HFFc6 (cell line): ENCODE measurements around the gene XAGE3. TPM values are rescaled to one million over a fixed set of nuclear protein-coding genes. Genes with fewer than 3 reads are reported as not detected.
"Not testable (repeated sequence)": the region's sequence is repeated elsewhere in the genome, so short reads cannot be mapped to it uniquely, and the experiment has no call there.

Source experiments
- DNase-seq: peaks from one replicate; pipeline ENCODE4 v3.0.0-alpha.2; 2018
- H3K27ac Mint-ChIP-seq: 2 replicates; pipeline ENCODE4 v1.8.0; 2020; ENCODE audit warnings: mild to moderate bottlenecking, mixed read lengths
- H3K27me3 Mint-ChIP-seq: 2 replicates; pipeline ENCODE4 v1.8.0; 2021; ENCODE audit warnings: mild to moderate bottlenecking, moderate library complexity, mixed read lengths; ENCODE audit not compliant: insufficient read depth
- H3K36me3 Mint-ChIP-seq: 2 replicates; pipeline ENCODE4 v1.8.0; 2021; ENCODE audit warnings: low read depth, mixed read lengths
- H3K4me1 Mint-ChIP-seq: 2 replicates; pipeline ENCODE4 v1.8.0; 2020; ENCODE audit warnings: low read depth, mixed read lengths
- H3K4me3 Mint-ChIP-seq: 2 replicates; pipeline ENCODE4 v1.8.0; 2020; ENCODE audit warnings: mild to moderate bottlenecking, moderate library complexity, mixed read lengths
- H3K9me3 Mint-ChIP-seq: 2 replicates; pipeline ENCODE4 v1.8.0; 2020; ENCODE audit warnings: mild to moderate bottlenecking, mixed read lengths
- long read RNA-seq: library from polyadenylated mRNA; unstranded; transcript quantifications from one replicate; pipeline ENCODE4 v2.0.0, GENCODE V29; 2019
- total RNA-seq, 6 experiments: library from RNA; stranded (reverse); fragmentation: NEBNext Ultra II Directional; extraction: Animal tissue kit (Norgen Biotek cat#: 25700); gene quantifications; 2 replicates in 1 of 6; 3 replicates in 5 of 6; pipeline ENCODE4 v1.2.3, GENCODE V29; 2021
- TF ChIP-seq, protein P1 (sequence below): fragments of 200-600 bp; sonication (generic); IDR thresholded peaks from 2 replicates; pipeline ENCODE4 v1.5.0; 2021; ENCODE audit warnings: antibody characterized with exemption, mild to moderate bottlenecking

The XAGE3 gene, protein sequence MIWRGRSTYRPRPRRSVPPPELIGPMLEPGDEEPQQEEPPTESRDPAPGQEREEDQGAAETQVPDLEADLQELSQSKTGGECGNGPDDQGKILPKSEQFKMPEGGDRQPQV
- not detected for total RNA-seq
- long read RNA-seq = 0 reads

- TF ChIP-seq, protein P1, sequence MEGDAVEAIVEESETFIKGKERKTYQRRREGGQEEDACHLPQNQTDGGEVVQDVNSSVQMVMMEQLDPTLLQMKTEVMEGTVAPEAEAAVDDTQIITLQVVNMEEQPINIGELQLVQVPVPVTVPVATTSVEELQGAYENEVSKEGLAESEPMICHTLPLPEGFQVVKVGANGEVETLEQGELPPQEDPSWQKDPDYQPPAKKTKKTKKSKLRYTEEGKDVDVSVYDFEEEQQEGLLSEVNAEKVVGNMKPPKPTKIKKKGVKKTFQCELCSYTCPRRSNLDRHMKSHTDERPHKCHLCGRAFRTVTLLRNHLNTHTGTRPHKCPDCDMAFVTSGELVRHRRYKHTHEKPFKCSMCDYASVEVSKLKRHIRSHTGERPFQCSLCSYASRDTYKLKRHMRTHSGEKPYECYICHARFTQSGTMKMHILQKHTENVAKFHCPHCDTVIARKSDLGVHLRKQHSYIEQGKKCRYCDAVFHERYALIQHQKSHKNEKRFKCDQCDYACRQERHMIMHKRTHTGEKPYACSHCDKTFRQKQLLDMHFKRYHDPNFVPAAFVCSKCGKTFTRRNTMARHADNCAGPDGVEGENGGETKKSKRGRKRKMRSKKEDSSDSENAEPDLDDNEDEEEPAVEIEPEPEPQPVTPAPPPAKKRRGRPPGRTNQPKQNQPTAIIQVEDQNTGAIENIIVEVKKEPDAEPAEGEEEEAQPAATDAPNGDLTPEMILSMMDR = no peak
- Mint-ChIP-seq H3K27ac (no peak within 1 kb of the TSS), H3K4me3 (no peak within 1 kb of the TSS), H3K4me1 (no peaks in the 10 kb centered on the region), H3K36me3 (no peaks in the 10 kb centered on the region), H3K9me3 (no peaks in the 10 kb centered on the region), H3K27me3 (no peaks in the 10 kb centered on the region; the same call in none of the 2 replicates)
- DNase-seq = no peak
Observed at GRCh38 chrX:52867610-52868348, at the start of gene XAGE3. Gene XAGE3 (minus strand): TSS chrX:52868083. CDS start chrX:52867133, 950 bp downstream.

GRCh38 chrX:52914704-52915103, 46.8 kb upstream of the XAGE3 start:
- H3K36me3 Mint-ChIP-seq, H3K9me3 Mint-ChIP-seq, DNase-seq, H3K4me3 Mint-ChIP-seq, H3K27me3 Mint-ChIP-seq, H3K4me1 Mint-ChIP-seq, H3K27ac Mint-ChIP-seq: not testable (repeated sequence)

GRCh38 chrX:52913681-52914080, 45.8 kb upstream of the XAGE3 start:
- H3K9me3 Mint-ChIP-seq, DNase-seq, H3K36me3 Mint-ChIP-seq, H3K27me3 Mint-ChIP-seq, H3K4me3 Mint-ChIP-seq, H3K4me1 Mint-ChIP-seq, H3K27ac Mint-ChIP-seq: not testable (repeated sequence)

DNA sequence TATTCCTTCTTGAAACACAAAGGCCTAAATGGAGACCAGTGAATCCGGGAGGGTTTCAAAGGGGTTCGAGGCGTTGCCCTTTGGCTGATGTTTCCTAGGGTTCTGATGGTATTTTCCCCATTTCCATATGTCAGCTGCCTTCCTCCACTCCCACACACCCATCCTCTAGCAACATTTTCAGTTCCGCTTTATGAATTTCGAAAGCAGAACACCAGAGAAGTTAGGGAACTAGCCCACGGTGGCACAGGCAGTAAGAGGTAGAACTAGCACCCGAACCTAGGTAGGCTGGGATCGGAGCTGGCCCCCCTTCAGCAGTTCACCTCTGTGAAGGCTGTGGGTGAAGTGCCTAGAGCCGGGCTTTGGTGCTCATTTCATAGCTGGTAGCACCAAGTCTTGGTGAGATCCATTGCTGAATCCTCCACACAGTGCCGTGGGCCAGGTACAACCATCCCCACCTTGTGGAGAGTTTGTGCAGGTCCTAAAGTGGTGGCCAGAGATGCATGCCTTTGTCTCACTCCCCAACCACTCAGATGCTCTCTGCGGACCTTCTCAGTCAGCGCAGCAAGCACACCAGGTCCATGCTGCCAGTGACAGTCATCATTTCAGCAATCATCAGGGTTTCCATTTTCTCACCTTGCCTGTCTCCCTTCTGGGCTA, 41.6 kb upstream of the XAGE3 start:
- not testable (repeated sequence) for H3K4me3 Mint-ChIP-seq, H3K27me3 Mint-ChIP-seq, H3K4me1 Mint-ChIP-seq, H3K9me3 Mint-ChIP-seq, H3K27ac Mint-ChIP-seq, H3K36me3 Mint-ChIP-seq, DNase-seq

DNA sequence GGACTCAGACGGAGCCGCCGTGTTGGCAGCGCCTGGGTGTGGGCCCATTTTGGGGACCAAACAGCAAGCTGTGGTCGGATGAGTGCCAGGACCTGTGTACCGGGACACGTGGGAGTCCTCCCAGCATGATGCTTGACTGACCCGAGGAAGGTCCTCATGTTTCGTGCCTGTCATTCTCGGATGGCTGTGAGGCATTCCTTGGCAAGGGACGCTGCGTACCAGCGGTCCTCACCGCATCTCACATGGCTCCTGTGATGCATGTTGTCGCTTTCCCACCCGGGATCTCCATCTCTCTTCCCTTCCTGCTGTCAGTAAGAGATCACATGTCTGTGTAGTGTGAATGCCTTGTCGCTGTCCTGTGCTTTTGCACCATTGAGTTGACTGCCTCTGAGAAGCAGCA, 40.0 kb upstream of the XAGE3 start:
- not testable (repeated sequence) for H3K27me3 Mint-ChIP-seq, H3K27ac Mint-ChIP-seq, H3K36me3 Mint-ChIP-seq, DNase-seq, H3K9me3 Mint-ChIP-seq, H3K4me3 Mint-ChIP-seq, H3K4me1 Mint-ChIP-seq

- H3K36me3 Mint-ChIP-seq, H3K4me1 Mint-ChIP-seq, DNase-seq, H3K4me3 Mint-ChIP-seq, H3K27me3 Mint-ChIP-seq, H3K9me3 Mint-ChIP-seq, H3K27ac Mint-ChIP-seq: not testable (repeated sequence)
Observed at GRCh38 chrX:52907137-52907536, 39.3 kb upstream of the XAGE3 start.

- H3K36me3 Mint-ChIP-seq, H3K4me1 Mint-ChIP-seq, DNase-seq, H3K4me3 Mint-ChIP-seq, H3K27me3 Mint-ChIP-seq, H3K27ac Mint-ChIP-seq, H3K9me3 Mint-ChIP-seq: not testable (repeated sequence)
Observed at GRCh38 chrX:52906072-52906471, 38.2 kb upstream of the XAGE3 start.

- not testable (repeated sequence) for H3K27me3 Mint-ChIP-seq, DNase-seq, H3K27ac Mint-ChIP-seq, H3K36me3 Mint-ChIP-seq, H3K4me3 Mint-ChIP-seq, H3K4me1 Mint-ChIP-seq, H3K9me3 Mint-ChIP-seq
Observed at GRCh38 chrX:52905531-52905930, 37.6 kb upstream of the XAGE3 start.

DNA sequence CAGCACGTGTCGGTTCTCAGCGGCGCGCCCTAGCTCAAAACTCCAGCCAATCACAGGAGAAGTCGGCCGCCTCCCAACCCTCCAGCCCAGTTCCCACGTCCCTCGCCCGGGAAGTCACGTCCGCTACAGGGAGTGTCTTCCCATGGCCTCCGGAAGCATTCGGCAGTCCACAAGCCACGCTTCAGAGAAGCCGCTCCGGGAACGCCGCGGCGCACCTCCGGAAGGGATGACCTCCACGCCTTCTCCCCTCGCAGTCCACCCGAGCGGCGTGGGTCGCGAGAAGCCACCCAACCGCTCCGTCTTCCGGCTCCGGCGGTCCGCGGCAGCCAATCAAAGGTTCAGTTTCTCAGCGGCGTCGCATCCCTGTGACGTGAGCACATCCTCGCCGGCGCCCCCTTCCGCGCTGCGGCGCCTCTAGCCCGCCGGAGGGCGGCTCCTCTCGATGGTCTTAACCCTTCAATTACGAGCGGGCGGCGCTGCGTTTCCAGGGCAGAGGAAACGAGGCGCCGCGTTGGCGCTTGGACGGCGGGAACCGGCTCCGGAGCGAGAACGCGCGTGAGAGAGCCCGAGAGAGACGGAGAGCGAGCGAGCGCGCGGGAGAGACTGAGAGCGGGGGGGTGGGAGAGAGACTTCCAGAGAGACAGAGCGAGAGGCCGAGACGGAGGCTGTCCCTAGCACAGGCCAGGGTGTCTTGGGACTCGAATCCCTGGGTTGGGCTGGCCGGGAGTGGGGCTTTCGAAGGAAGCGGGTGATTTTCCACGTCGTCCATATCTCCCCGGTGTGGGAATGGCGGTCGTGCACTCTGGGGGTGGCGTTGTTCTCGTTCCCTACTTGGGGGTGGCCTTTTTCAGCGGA, 29.2 kb upstream of the XAGE3 start, which contains the start of gene FAM156B:
Gene FAM156B, plus strand, starts transcription at position 476 of the 855 bp plus-strand sequence. CDS start 9,896 bp downstream, outside the sequence.
- not testable (repeated sequence) for DNase-seq, H3K36me3 Mint-ChIP-seq, H3K4me3 Mint-ChIP-seq, H3K4me1 Mint-ChIP-seq, H3K27me3 Mint-ChIP-seq, H3K9me3 Mint-ChIP-seq, H3K27ac Mint-ChIP-seq

- not testable (repeated sequence) for H3K4me3 Mint-ChIP-seq, H3K27ac Mint-ChIP-seq
Observed at GRCh38 chrX:52896438-52896837, 28.6 kb upstream of the XAGE3 start.

GRCh38 chrX:52888090-52888489, 20.2 kb upstream of the XAGE3 start:
- H3K36me3 Mint-ChIP-seq, H3K4me3 Mint-ChIP-seq, H3K9me3 Mint-ChIP-seq, DNase-seq, H3K27me3 Mint-ChIP-seq, H3K27ac Mint-ChIP-seq, H3K4me1 Mint-ChIP-seq: not testable (repeated sequence)

More at GRCh38 chrX:52896438-52896837, 28.6 kb upstream of the XAGE3 start:
- H3K27me3 Mint-ChIP-seq, H3K9me3 Mint-ChIP-seq, H3K4me1 Mint-ChIP-seq, DNase-seq, H3K36me3 Mint-ChIP-seq: not testable (repeated sequence)

GRCh38 chrX:52887459-52887858, 19.6 kb upstream of the XAGE3 start:
- not testable (repeated sequence) for H3K4me3 Mint-ChIP-seq, H3K27me3 Mint-ChIP-seq, H3K9me3 Mint-ChIP-seq, H3K27ac Mint-ChIP-seq, H3K36me3 Mint-ChIP-seq, H3K4me1 Mint-ChIP-seq, DNase-seq
